RPMI7951 (cell line): ENCODE measurements around the gene KLHL30. TPM values are rescaled to one million over a fixed set of nuclear protein-coding genes. Genes with fewer than 3 reads are reported as not detected.

ENCODE experiments used
- DNase-seq: peaks from one replicate; pipeline ENCODE4 v3.0.0-alpha.2; 2012; ENCODE audit warnings: low read depth
- total RNA-seq: library from RNA; depleted of rRNA; stranded (reverse); fragments of >200 nt; shearing (Covaris generic); gene quantifications from 2 replicates; pipeline ENCODE4 v1.2.3, GENCODE V29; 2014

KLHL30 gene
- total RNA-seq, 1 experiment from 2014 or later, result not detected

DNA sequence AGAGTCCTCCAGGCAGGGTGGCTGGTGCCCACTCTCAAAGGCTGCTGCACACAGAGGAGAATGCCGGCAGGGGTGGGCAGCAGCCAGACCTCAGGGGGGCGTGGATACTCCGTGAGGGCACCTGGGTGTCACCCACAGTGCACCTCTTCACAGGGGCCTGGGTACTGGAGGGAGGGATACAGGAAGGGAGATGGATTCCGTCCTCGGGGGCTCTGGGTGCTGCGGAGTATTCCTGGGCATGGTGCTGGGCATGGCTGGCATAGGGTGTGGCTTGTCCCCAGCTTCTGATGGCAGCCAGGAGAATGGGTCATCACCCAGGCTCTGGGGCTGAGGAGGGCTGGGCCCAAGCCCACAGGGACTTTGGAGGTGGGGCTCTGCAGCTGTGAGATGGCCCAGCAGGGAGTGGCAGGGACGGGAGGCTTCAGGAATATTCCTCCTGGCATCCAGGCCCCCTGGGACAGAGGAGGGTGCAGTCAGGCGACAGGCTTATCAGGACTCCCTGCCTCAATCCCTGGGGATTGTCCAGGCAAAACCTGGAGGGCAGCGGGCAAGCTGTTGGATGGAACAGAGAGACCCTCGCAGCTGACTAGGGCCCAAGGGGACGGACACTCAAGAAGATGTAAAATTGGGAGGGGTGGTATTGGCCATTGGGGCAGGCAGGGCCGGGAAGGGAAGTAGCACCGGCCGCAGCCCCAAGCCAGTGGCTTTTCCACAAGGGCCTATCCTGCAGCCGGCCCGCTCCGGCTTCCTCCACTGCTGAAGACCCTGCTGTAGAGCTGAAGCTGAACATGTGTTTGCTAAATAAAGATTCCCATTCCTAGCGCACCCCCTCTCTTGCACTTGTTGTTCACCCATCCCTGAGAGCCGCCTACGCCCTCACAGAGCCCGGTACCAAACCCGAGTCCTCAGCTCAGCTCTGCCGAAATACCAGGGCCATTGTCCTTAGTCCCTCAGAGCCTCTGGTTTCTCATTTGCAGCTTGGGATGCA lies 5.7 kb upstream of the KLHL30 start:
- DNase-seq, result no peak

DNA sequence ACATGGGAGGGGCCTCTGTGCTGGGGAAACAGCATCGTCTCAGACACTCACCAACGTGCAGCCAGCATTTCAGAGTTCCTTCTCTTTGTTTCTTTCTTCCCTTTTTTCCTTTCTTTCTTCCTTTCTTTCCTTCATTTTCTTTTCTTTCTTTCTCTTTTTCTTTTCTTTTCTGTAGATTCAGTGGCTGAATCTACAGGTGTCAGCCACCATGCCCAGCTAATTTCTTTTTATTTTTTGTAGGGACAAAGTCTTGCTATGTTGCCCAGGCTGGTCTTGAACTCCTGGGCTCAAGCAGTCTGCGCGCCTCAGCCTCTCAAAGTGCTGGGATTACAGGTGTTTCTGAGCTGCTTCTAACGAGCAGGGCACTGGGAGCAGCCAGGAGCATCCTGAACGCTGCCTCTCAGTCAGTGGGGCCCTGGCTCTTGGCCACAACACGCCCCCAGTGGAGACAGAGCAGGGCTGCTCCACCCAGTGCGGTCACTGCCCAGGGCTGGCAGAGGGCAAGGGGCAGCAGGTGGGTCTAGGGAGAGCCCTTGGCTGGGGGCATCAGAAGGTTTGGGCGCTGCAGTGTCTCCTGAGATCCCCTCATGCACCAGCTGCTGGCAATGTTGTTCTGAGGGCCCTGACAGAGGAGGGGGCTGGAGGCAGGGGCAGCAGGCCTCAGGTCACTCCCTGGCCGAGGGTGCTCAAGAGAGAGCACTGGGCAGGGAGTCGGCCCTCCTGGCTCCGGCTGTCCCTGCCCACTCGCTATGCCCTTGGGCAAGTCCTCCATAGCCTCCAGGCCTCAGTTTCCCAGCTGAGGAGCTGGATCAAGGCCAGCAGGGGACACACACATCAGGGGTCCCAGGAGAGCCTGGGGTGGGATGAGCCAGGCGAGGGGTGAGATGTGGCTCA lies 4.7 kb upstream of the KLHL30 start:
- no peak for DNase-seq

DNA sequence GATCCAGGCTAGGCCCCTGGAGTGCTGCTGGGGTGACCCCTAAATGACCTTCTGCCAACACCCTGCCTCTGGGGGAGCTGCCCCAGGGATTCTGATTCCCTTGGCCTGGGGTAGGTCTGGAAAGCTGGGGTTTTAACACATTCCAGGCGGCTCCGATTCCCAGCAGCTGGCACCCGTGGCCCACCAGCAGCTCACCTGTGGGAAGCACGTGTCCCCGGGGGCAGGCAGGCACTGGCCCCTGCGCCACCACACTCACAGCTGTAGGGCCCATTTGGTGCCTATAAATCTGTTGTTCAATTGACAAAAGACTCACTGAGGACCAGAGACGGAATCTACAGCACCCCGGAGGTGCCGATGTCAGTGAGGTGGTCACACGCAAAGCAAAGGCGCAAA lies 4.1 kb upstream of the KLHL30 start:
- DNase-seq, result no peak

DNA sequence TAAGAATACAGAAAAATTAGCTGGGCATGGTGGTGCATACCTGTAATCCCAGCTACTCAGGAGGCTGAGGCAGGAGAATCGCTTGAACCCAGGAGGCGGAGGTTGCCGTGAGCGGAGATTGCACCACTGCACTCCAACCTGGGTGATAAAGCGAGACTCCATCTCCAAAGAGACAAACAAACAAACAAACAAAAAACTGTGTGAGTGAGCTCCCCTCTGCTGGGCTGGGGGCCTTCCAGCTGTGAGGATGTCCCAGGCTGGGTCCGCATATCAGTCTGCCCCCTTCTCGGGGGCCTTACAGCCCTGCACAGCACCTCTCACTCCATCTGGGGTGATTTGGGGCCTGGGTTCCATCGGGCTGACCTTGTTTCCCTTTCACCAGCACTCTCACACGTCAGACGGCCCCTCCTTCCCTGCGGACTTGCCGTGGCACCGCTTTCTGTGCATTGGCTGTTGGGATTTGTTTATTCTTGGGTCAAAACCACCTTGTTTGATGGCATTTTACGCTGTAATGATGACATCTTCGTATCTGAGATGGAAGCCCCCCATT lies 2.8 kb upstream of the KLHL30 start:
- DNase-seq, result no peak

DNA sequence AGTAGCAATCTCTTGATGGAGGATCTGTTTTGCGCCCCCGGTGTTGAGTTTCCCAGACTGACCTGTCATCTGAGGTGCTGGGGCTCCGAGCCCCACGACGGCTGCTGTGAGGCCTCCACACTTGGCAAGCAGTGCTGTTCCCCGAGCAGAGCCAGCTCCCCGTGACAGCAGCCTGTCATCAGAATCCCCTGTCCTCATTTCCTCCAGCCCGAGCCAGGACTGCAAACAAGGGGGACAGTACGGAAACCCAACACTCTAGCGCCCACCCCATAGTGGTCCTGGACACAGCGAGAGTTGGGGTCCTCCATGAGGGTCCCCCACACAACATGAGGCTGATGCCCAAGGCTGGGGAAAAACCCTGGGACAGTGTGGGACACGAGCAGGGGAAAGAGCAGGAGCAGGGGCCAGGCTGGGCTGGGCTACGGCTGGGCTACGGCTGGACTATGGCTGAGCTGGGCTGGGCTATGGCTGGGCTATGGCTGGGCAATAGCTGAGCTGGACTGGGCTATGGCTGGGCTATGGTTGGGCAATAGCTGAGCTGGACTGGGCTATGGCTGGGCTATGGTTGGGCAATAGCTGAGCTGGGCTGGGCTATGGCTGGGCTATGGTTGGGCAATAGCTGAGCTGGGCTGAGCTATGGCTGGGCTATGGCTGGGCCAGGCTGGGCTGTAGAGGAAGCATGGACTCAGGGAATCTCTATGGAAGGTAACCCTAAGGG lies 1.5 kb upstream of the KLHL30 start:
- peak; percentile 48 for DNase-seq

DNA sequence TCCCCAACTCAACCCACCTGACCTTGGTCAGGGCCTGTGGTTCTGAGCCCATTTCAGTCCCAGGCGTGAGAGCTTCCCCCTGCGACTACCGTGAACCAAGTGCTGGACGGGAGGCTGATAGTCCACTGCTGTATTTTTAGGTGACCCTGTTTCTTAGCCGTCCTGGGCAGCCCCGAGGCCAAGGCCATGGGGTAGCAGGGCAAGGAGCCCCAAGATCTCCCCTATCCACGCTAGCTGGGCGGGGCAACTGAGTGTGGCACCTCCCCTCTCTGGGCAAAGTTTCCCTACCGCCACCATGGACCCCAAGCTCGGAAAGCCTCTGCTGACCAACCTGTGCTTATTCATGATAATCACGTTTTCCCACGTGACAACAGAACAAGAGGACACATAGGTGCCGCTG lies 583 bp upstream of the KLHL30 start:
- no peak for DNase-seq

DNA sequence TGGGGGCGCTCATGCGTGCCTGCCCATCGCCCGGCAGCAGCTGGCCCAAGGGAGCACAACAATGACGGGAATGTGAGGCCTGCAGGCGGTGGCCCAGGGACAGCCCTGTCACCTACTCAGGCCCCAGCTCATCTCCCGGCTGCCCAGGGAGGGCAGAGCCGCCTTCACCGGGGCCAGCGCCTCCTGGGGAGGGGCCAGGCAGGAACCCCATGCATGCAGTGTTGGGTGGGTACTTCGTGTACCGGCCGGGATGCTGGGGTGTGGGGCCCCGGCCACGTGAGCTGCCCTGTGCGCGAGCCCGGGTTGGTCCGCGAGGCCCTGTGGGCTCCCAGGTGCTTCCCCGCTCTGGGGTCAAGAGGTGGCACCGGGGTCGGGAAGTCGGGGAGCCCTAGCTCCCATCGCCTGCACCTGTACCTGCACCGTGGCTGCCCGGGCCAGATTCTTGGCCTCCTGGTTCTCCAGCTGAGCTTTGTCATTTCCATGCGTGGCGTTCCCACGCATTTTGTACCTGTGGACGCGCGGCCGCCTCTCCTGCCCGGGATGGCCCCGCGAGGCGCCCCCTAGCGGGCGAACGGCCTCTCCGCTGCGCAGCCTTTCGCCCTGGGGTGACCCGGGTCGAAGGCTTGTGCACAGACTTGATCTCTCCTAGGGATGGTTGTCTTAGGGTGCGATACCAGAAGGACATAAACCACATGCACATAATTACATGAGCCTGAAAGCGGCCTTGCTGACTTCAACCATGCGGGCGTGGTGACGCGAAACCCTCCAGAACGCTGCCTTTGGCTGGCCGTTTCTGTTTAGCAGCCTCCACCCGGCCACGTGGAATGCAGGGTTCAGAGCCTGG lies 950 bp downstream of the KLHL30 start:
- DNase-seq, result no peak

DNA sequence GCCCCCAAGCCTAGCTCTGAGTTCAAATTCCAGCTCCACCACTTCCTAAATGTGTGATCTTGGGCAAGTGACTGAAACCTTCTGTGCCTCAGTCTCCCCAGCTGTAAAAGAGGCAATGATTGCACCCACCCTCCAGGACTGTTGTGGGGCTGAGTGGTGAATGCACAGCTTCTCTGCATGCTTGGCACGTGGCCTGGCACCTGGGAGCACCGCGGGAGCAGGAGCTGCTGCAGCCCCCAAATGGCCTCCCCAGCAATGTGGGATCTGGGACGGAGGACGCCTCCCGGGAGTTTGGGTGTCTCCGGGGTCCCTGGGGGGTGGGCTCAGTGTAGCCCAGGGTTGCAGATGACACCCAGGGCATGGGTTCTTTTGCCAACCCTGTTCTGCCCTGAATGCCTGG lies 1.6 kb downstream of the KLHL30 start:
- no peak for DNase-seq

DNA sequence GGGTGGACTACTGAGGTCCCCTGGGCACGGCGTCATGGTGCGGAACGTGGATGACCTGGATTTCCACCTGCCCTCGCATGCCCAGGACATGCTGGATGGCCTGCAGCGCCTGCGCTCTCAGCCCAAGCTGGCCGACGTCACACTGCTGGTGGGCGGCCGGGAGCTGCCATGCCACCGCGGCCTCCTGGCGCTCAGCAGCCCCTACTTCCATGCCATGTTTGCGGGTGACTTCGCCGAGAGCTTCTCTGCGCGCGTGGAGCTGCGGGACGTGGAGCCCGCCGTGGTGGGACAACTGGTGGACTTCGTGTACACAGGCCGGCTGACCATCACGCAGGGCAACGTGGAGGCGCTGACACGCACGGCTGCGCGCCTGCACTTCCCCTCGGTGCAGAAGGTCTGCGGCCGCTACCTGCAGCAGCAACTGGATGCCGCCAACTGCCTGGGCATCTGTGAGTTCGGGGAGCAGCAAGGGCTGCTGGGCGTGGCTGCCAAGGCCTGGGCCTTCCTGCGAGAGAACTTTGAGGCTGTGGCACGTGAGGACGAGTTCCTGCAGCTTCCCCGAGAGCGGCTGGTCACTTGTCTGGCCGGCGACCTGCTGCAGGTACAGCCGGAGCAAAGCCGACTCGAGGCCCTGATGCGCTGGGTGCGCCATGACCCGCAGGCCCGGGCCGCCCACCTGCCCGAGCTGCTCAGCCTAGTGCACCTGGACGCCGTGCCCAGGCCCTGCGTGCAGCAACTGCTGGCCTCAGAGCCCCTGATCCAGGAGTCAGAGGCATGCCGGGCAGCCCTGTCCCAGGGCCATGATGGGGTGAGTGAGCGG lies 2.5 kb downstream of the KLHL30 start:
- DNase-seq, result no peak

DNA sequence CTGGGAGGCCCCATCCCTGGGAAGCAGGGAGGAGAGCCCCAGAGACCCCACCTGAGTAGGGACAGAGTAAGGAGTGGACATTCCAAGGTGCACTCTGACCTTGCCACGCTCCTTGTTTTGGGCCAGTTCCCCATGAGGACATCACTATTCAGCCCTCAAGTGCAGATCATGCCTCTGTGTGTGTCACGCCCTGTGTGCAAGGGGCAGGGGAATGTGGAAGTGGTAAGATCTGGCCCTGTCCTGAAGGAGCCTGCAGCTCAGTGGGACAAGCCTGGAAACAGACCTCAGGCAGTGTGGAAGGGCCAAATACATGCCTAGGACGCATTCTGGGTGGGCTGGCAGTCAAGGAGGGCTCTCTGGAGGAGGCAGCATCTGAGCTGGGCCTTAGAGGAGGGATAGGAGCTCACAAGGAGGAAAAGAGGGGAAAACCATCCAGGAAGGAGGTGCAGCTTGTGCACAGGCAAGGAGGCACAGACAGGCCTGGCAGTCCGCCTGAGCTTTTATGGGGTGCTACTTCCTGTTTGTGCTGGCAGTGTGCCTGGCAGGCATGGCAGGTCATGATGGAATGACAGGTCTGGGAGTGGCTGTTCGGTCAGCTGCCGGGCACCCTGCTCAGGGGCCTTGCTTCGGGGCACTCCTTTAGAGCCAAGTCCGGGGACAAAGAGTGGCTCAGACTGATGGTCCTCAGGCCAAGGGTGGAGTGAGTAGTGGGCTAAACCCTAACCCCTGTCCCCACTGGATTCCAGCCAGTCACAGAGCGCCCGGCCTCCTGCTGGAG lies 3.3 kb downstream of the KLHL30 start:
- DNase-seq, result peak; percentile 63

DNA sequence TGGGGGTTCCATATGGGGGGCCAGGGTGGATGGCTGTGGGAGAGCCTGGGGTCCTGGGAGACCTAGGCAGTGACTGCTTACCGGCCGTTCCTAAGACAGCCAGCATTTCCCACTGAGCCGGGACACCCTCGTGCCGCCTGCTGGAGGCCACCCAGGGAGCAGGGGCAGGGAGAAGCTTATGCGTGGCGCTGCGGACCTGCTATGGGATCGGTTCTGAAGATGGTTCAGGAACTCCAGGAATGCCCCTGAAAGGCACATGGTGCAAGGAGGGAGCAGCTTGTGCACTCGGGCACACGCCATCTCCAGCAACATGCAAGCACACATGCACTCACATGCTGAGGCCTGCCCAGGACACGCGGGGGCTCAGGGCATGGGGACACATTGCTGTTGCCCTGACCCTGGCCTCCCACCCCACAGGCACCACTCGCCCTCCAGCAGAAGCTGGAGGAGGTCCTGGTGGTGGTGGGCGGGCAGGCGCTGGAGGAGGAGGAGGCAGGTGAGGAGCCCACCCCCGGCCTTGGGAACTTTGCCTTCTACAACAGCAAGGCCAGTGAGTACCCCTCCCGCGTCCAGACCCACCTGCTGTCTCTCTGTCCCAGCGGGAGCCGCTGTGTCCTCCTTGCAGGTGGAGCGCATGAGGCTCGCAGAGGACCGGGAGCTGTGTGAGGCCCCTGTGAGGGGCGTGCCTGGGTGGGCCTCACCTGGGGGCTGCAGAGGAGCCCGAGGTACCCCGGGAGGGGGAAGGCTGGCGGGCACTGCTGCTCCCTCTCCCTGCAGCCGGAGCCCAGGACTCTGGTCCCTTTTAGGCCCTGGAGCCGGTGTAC lies 4.1 kb downstream of the KLHL30 start:
- DNase-seq, result no peak

DNA sequence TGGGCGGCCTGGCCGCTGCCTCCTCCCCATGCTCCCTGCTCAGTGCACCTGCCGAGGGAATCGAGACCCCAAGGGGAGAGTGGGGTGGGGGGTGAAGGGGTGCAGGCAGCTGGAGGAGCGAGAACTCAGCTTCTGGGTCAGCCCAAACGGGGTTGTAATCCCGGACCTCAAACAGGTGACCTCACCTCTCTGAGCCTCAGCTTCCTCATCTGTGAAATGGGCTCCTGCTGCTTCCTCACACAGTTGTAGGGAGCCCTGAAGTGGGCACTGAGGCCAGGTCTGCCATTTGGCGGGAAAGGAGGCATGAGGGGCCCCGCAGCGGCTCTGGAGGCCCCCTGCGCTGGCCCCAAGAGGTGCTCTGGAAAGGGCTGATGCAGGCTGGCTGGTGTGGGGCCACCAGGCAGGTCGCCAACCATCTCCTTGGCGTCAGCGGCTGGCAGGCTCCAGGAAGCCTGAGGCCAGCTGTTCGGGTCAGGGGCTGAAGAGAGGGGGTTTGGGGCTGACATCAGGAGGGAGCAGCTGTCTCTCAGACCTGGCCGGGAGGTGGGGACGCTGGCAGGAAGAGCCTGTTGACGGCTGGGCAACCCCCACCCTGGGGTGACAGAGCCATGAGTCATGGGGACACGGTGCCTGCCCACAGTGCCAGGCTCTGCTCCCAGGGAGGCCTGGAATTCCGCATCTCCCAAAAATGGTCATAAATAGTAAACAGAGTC lies 4.9 kb downstream of the KLHL30 start:
- DNase-seq, result peak; percentile 84

DNA sequence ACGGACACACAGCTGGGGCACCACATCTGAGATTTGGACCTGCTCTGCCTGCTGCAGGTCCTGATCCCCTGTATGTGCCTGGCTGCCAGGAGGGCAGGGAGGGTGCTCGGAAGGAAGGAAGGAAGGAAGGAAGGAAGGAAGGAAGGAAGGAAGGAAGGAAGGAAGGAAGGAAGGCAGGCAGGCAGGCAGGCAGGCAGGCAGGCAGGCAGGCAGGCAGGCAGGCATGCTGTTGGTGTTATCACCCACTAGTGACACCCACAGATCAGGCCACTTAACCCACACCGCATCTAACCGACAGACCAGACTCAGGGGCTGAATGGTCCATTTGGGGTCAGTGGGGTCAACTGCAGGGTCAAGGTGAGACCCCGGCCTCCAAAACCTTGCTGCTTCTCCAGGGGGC lies 5.8 kb downstream of the KLHL30 start:
- DNase-seq, result no peak

DNA sequence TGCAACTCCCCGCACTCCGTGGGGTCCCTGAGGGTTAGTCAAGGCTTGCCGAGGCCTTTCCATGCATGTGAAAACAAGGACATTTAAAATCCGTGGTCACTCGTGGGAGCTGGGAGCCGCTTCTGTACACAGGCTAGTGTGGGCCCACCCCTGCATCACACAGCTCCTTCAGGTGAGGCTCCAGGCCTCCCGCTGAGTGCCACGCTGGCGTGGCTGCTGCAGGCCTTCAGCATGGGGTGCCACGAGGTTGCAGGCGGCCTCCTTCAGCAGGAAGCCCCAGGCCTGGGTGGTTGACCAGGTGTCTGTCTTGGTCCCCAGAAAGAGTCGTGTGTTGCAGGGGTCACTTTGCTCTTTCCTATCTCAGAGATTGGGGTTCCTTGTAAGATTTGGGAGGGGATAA lies 6.6 kb downstream of the KLHL30 start:
- no peak for DNase-seq

DNA sequence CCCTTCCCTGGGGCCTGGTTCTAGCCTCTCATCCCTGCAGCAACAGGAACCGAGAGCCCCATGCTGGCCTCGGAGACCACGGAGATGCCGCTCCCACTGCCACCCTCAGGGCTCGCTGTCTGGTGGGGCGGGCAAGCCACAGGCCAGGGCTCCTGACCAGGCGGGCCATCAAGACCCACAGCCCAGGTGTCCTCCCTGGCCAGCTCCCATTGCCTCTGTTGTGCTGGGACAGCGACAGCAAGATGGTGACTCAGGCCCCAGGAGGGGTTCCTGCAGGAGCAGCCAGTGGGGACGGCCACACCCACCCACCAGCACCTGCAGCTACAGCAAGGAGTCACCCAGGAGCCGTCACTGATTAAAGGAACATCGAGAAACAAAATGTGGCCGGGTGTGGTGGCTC lies 7.4 kb downstream of the KLHL30 start:
- no peak for DNase-seq

DNA sequence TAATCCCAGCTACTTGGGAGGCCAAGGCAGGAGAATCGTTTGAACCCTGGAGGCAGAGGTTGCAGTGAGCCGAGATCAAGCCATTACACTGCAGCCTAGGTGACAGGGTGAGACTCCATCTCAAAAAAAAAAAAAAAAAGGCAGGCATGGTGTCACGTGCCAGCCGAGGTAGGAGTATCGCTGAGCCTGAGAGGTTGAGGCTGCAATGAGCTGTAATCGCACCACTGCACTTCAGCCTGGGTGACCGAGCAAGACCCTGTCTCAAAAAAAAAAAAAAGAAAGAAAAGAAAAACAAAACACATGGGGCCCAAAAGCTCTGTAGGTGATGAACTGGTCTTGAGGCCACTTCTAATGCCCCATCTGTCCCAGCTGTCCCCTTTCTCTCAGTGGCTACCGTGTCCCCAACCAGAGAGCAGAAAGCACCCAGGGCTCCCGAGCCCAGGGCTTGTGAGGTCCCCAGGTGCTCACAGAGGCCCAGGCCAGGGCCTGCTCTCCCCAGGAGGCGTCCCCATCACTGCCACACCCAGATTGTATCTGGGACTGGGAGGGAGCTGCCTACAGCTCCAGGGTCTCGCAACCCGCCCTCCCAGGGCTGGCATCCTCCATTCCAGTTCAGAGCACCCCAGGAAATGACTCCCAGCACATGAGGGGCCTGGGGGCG lies 8.5 kb downstream of the KLHL30 start:
- no peak for DNase-seq

DNA sequence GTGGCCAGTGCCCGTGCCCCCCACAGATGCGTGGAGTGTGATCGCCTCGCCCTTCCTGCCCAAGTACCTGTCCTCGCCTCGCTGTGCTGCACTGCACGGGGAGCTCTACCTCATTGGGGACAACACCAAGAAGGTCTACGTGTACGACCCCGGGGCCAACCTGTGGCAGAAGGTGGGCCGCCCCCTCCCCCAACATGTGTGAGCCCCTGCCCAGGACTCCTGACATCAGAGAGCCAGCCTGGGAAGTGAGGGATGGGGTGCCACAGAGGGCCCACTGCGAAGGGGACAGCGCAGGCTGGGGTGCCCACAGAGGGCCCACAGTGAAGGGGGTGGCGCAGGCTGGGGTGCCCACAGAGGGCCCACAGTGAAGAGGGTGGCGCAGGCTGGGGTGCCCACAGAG lies 10.5 kb downstream of the KLHL30 start:
- no peak for DNase-seq
